Measurements from ENCODE around the gene NHERF1.

NHERF1 gene

GRCh38 chr17:74748529-74749278 lies at the start of gene NHERF1:
TSS of gene NHERF1 (plus strand) at chr17:74748628. CDS start at chr17:74748847, 219 bp downstream.
- peak; percentile 92 to 95 for DNase-seq

- peak in 1 of 2 experiments; percentile 13 for DNase-seq
Observed at GRCh38 chr17:74699236-74699635, 49.2 kb upstream of the NHERF1 start.

GRCh38 chr17:74702116-74702871 lies 46.1 kb upstream of the NHERF1 start:
- no peak for DNase-seq

- no peak for DNase-seq
Observed at GRCh38 chr17:74703311-74703710, 45.1 kb upstream of the NHERF1 start.

GRCh38 chr17:74704544-74704943 lies 43.9 kb upstream of the NHERF1 start:
- no peak for DNase-seq

- no peak for DNase-seq
Observed at GRCh38 chr17:74711058-74711824, 37.2 kb upstream of the NHERF1 start.

- no peak for DNase-seq
Observed at GRCh38 chr17:74712301-74712700, 36.1 kb upstream of the NHERF1 start.

GRCh38 chr17:74712756-74713155 lies 35.7 kb upstream of the NHERF1 start, which contains the start of gene CD300LF:
TSS of gene CD300LF (minus strand) at chr17:74712923. CDS start at chr17:74712866, 57 bp downstream.
- no peak for DNase-seq

GRCh38 chr17:74713171-74713755 lies 35.2 kb upstream of the NHERF1 start:
- no peak for DNase-seq

GRCh38 chr17:74715144-74715543 lies 33.3 kb upstream of the NHERF1 start:
- DNase-seq = no peak

GRCh38 chr17:74720506-74720905 lies 27.9 kb upstream of the NHERF1 start:
- DNase-seq = no peak

GRCh38 chr17:74722782-74723181 lies 25.6 kb upstream of the NHERF1 start:
- no peak for DNase-seq

- DNase-seq = no peak
Observed at GRCh38 chr17:74723891-74724290, 24.5 kb upstream of the NHERF1 start.

GRCh38 chr17:74725111-74725510 lies 23.3 kb upstream of the NHERF1 start:
- DNase-seq = no peak

- DNase-seq = no peak
Observed at GRCh38 chr17:74728033-74728701, 20.3 kb upstream of the NHERF1 start.

- no peak for DNase-seq
Observed at GRCh38 chr17:74728702-74729075, 19.7 kb upstream of the NHERF1 start.

GRCh38 chr17:74729368-74729767 lies 19.1 kb upstream of the NHERF1 start:
- no peak for DNase-seq

- DNase-seq = no peak
Observed at GRCh38 chr17:74729866-74730265, 18.6 kb upstream of the NHERF1 start.

GRCh38 chr17:74730491-74731346 lies 17.7 kb upstream of the NHERF1 start:
- DNase-seq = no peak

GRCh38 chr17:74731347-74731605 lies 17.2 kb upstream of the NHERF1 start:
- no peak for DNase-seq

GRCh38 chr17:74732042-74732867 lies 16.2 kb upstream of the NHERF1 start:
- DNase-seq = no peak
